Hematopoietic multipotent progenitor cell treated with erythropoietin and hydrocortisone succinate and interleukin-3 and kit ligand, for 4 days (in vitro differentiated cells): ENCODE data around the gene GNS.
"Not testable (repeated sequence)": the region's sequence is repeated elsewhere in the genome, so short reads cannot be mapped to it uniquely, and the experiment has no call there.

Experiments used
- DNase-seq: peaks from one replicate; pipeline ENCODE4 v3.0.0-alpha.2; 2015

The GNS gene

DNA sequence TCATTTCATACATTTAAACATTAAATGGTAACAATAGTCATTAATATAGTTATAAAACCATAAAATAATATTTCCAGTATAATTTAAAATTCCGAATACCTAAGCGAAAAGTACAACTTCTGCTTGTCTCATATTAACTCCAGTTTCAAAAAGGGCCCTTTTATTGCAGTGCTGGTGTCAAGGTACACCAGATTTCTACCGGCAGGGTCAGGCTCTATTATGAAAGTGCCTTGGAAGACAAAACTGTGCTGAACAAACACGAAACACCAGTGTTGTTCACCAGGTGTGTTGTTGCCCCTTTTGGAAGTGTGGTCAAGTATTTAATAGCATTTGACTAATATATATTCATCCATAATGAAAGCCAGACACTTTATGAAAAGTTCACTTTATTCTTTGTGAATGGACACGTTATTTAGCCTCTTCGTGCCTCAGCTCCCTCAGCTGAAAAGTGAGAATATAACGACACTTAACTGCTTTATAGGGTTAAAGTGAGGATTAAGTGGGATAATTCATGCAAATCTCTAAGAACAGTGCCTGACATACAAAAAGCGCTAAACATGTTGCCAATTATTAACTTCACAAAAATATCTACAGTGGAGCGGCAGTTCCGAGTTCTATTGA is 20.3 kb upstream of the GNS start:
- DNase-seq, result no peak

DNA sequence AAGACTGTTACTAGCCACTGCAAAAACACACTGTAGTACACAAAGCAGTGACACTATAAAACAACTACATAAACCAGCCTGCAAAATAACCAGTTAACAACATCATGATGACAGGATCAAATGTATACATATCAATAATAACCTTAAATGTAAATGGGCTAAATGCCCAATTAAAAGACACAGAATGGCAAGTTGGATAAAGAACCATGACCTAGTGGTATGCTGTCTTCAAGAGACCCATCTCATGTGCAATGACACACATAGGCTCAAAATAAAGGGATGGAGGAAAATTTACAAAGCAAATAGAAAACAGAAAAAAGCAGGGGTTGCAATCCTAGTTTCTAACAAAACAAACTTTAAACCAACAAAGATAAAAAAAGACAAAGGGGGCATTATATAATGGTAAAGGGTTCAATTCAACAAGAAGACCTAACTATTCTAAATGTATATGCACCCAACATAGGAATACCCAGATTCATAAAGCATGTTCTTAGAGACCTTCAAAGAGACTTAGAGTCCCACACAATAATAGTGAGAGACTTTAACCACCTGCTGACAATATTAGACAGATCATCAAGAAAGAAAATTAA is 16.0 kb upstream of the GNS start:
- not testable (repeated sequence) for DNase-seq

DNA sequence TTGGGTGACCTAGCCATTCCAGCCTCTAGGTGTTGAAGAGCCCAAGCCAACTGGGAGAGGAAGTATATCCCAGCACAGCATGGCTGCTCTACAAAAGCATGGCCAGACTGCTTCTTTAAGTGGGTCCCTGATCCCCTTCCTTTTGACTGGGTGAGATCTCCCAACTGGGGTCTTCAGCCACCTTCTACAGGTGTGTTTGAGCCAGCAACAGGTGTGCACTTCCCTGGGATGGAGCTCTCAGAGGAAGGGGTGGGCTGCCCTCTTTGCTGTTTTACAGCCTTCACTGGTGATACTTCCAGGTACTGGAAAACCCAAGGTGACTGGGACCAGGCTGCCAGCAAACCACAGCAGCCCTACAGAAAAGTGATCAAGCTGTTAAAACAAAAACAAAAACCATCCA is 14.2 kb upstream of the GNS start:
- no peak for DNase-seq

DNA sequence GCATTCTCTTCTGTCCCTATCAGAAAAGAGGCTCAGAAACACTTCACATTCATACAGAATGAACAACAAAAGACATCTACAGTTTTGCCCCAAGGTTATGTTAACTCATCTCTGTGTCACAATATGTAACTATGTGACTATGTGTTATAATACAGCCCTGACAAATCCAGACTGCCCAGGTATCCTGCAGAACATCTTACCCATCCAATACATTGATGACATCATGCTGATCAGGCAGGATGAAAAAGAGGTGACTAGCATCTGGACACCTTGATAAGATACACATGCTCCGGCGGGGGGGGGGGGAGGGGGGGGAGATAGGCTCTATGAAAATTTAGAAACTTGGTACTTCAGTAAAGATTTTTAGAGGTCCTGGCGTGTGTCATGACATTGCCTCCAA is 8.3 kb upstream of the GNS start:
- no peak for DNase-seq

DNA sequence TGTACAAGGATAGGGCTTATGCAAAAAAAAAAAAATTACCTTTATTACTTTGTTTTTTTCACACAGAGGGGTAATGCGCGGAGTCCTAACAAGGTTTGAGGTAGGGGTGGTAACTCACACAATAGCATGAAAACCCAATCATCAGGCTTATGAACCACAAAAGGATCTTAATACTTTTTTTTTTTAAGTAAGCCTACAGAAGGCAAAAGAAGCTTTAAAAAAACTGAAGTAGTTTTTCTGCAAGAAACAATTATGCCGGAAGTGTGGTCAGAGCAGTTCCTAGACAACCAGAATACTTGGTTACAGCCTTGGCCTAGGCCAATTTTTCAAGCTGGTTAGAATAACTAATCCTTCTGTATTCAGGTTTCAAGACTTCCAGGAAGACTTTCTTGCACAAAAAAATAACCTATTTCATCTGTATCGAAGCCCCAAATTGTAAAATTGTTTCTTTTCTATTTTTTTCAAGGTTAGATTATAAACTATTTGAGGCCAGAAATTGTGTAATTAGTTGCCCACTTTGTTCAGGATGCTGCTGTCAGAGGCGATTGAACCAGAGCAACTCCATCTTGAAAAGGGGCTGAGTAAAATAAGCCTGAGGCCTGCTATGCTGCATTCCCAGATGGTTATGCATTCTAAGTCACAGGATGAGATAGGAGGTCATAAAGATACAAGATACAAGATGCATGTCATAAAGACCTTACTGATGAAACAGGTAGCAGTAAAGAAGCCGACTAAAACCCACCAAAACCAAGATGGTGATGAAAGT is 1.8 kb upstream of the GNS start:
- DNase-seq, result peak; percentile 60

DNA sequence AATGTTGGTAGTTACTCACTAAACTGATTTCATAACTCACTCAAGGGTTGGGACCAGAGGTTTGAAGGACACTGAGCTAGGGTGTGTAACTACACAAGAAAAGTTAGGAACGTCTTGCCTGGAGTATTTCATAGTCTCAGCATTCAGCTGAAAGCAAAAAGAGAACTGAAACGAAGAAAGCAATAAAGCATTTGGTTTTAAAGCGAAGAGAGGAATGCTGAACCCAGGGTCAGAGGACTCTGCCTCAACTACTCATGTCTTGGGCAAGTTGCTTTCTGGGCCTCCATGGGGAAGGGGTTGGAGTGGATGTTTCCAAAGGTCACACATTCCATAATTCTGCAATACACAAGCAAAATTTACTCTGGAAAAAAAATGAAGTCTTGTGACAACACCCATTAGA is 1.4 kb downstream of the GNS start:
- DNase-seq, result no peak

DNA sequence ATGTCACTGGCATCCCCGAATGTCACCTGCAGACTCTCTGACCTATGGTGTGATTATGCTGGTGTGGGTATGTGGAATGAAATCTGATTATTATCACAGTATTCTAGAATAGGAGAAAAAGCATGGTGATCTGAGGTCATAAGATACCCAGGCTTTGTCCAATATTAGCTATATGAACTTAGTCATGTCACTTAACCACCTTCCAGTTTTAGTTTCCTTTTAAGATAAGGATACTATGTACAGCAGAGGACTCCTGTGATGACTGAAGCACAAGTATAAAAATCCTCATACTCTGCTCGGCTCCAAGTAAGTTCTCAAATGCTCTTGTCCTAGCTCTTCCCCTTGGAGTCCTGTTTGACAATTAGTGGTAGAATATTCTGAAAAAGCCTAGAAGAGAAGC is 2.8 kb downstream of the GNS start:
- DNase-seq, result peak; percentile 44

DNA sequence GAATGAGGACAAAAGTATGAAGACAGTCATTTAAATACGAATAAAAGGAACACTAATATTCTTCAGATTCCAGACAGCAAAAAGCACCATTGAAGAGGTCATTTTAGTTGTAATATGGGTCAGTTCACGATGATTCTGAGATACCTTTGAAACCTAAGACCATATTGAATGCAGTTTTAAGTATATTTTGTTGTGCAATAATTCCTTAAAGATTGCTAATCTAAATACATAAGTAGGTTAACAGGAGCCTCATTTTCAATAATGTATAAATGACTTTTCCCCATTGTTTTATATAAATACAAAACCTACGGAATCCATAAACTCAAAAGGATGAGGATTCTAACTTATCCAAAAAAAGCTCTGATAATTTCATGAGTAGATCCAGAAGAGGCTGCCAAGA is 5.8 kb downstream of the GNS start:
- DNase-seq, result no peak

DNA sequence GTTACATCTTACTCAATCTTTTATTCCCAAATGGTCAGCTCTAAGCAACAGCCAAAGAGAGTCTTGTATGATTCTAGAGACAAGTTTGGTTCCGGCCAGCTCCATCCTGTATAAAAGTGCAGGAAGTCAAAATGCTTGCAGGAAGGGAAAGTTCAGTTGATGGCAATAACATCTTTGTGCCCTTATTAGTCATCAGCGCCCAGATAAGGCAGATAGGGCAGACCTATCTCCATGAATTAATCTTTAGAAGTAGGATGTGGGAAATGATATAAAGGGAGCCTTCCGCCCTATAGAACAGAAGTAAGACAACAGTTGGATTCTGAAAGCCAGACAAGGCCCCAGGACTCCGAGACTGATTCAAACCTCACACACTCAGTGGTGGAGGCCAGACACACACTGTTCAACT is 6.4 kb downstream of the GNS start:
- DNase-seq, result peak; percentile 64

DNA sequence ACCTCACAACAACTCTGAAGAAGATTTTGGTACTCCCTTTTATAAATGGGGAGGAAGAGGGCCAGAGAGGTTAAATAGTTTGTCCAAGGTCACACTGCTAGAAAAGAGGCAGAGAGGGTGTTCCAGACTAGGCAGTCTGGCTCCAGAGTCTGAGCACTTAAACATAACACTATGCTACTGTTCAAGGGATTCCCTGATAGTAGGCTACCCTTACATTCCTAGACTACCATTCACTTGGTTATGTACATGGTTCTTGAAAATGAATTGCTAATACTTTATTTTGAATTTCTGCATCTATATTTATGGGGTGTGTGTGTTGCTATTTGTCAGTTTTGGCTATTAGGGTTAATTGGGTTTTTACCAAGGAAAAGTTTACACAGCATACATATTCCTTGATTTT is 7.2 kb downstream of the GNS start:
- DNase-seq, result no peak

DNA sequence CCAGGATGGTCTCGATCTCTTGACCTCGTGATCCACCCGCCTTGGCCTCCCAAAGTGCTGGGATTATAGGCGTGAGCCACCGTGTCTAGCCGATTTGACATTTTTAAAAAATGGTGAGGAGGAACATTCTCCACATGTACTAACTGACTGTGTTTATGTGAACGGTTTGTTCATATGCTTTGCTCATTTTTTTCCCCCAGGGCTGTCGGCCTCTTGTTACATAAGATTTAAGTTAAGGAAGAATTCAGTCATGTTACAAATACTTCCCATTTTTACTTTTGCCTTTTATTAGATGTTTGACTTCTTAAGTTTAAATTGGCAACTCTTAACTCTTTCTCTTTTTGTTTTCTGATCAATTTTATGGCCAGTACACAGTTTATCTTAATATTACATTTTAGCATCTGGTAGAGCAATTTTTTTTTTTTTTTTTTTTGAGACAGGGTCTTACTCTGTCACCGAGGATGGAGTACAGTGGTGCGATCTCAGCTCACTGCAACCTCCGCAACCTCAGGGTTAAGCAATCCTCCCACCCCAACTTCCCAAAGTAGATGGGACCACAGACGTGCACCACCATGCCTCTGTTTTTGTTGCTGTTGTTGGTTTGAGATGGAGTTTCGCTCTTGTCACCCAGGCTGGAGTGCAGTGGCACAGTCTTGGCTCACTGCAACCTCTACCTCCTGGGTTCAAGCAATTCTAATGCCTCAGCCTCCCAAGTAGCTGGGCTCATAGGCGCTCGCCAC is 9.6 kb downstream of the GNS start:
- DNase-seq, result peak; percentile 59

DNA sequence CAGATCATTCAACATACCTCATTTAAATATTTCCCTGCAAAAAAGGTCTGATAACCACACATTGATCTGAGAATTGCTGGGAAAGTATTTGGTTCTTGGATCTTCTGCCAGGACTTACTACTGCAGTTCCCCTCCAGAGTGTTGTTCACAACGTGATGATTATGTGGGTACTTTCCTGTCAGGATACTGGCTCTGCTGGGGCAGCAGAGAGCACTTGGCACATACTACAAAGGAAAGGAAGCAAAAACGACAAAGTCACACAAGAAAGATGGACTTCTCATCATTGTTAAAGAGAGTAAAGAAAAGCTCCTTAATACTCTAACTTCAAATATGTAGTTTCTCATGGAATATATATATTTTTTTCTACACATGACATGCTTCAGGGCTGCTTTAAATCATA is 11.5 kb downstream of the GNS start:
- DNase-seq, result no peak

DNA sequence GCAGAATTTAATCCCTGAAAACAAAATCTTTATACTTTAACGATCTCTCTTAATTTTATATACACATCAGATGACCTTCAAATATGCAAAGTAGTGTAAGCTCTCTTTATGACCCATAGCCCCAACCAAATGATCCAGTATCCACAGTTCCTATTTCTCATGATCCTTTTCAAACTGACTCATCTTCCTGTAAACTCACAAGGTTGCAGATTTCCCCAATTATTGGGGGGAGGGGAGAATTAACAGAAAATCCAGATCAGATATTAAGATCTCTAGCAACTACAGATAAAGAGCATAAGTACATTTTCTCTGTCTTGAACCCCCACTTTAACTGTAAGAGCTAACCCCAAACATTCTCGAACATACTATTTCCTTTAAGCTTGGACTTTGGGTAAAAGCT is 12.5 kb downstream of the GNS start:
- DNase-seq, result no peak

DNA sequence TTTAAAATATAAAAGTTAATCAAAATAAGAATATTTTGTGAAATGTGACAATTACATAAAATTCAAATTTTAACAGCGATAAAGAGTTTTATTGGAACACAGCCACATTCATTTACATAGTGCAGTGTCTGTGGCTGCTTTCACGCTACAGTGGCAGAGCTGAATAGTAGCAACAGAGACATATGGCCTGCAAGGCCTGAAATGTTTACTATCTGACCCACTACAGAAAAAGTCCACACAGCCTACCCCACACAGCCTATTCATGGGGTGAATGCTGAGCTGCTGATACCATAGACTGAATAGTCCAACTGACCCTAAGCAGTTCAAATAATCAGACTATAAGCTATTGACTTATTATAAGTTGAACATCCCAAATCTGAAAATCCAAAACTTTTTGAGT is 13.2 kb downstream of the GNS start:
- DNase-seq, result no peak

DNA sequence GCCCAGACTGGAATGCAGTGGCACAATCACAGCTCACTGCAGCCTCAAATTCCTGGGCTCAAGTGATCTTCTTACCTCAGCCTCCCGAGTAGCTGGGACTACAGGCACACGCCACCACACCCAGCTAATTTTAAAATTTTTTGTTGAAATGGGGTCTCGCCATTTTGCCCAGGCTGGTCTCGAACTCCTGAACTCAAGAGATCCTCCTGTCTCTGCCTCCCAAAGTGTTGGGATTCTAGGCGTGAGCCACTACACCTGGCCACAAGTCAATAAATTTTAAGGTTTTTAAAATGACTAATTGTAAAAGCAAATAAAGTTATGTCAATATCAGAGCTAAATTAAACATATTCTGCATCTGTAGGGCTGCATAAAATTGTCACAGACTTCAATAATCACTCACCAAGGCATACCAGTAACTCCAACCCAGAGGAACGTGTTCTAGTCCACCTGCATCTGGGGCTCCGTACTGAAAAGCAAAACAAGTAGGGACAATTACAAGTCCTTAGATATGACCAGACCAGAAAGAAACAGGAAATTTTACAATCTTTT is 13.9 kb downstream of the GNS start:
- DNase-seq, result no peak

DNA sequence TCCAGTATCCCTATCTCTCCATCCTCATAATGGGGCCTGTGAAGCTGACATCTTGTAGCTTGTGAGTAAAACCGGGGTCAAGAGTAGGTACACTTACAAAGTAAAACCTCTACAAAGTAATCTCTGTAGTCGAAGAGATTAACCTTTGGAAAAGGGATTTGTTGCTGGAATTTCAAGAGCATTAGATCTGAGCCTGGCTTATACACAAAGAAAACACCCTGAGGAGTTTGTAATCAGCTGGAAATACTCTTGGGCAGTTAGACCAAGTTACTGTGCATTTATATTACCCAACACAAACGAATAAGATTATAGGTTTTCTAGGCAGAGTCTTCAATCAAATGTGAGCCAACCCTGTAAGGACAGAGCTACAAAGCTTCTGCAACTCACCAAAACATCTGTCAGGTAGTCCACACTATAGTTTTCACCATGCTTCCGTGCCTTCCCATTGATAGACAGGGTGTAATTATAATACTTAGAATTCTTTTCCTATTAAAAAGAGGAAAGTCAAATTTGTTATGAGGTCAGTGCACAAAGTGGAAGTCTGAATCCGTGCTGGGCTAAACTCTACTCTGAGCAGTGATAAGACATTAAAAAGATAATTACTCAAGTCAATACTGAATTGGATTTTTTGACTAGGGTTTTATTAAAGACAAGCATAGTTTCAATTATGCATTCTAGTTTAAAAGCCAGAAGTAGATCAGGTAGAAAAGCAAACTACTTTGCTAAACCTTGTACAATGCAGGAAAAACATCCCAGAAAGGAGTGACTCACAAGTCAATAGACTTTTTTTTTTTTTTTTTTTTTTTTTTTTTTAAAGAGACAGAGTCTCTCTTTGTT is 14.6 kb downstream of the GNS start:
- DNase-seq, result no peak

DNA sequence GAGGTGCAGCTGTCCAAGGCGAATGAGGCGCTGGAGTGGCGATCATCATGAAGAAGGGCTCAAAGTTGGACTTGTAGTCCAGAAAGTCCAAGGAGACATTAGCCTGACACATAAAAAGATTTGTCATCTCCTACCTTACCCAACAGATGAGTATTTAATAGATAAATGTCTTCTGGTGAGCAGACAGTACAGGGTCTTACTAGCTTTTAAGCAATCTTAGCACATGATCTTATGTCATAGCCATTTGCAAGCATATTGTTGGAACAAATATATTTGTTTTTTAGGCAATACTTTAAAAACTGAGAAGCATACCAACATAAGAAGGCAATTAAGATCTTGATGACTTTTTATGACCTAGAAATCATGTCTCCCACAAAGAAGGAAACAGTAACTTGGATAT is 16.0 kb downstream of the GNS start:
- no peak for DNase-seq

DNA sequence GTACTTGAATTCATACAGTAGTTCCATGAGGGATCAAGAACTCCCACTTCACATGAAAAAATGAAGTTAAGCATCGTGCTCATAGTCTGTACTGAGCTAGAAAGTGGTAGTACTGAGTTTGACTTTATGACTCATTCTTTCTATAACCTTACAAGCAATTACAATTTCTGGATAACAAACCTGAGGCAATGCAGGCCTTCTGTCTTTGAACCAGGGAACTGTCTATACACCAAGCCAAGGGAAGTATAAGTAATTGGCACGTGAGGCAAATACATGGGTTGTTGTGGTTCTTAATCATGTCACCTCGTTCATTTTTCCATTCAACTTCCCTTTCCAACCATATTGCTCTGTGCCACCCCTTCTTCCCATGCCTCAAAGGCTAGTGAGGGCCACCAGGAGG is 16.8 kb downstream of the GNS start:
- no peak for DNase-seq

DNA sequence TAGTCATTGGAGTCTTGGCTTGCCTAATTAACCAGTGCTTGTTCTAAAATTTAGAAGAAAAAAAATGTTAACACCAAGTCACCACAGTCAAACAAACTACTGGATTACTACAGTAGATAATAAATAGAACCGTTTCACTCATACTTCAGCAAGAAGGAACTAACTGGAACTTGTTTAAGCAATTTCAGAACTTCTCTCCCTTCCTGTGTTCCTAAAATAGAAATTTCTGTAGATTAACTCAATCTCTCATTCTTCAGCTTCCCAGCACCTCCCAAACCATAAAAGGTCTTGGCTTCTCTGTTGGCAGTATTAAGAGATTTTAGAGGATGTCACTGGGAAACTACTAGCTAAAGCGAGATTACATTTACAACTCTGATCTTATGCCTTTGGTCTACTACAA is 18.6 kb downstream of the GNS start:
- DNase-seq, result no peak

DNA sequence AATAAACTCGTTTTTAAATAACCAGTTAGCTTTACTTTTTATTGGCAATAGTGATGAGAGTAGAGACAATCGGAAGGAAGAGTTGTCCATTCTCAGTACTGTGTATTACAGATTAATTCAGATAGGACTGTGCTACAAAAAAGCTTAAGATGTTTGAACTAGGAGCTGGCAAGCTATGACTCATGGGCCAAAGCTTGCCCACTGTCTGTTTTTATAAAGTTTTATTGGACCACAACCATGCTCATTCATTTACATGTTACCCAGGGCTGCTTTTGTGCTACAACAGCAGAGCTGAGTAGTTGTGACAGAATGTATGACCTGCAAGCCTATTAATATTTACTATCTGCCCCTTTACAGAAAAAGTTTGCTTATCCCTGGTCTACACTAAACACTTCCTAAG is 19.4 kb downstream of the GNS start:
- no peak for DNase-seq

DNA sequence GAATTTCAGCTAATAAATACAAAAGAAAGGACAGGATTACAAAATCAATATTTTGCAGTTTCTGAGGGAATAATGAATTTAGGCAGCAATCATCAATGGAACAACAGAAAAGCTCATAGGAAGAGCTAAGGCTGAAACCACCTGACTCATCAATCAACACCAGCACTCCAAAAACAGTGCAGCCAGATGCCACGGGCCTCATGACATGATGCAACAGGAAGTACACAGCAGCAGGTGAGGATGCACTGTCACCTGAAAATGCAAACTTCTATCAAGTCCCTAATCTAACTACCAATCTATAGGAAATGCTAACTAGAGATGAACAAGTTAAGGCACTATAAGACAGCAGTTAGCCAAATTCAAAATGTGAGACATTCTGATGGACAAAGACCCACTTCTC is 21.7 kb downstream of the GNS start:
- DNase-seq, result no peak

DNA sequence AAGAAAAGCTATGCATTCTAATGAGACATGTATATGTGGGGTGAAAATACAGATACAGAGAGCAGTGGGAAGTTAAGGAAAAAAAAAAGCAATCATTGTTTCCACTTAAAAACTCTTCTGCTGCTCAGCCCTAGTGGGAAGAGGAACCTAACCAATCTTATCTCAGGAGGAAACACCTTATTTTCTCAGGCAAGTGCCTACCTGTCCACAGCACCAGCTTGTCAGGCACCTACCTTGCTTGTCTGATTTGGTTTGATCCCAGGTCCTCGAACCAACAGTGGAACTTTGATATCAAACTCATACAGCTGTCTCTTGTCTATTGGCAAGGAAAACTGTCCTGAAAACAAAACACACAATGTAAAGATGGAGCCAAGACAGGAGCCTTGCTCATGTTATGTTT is 22.4 kb downstream of the GNS start:
- DNase-seq, result no peak

DNA sequence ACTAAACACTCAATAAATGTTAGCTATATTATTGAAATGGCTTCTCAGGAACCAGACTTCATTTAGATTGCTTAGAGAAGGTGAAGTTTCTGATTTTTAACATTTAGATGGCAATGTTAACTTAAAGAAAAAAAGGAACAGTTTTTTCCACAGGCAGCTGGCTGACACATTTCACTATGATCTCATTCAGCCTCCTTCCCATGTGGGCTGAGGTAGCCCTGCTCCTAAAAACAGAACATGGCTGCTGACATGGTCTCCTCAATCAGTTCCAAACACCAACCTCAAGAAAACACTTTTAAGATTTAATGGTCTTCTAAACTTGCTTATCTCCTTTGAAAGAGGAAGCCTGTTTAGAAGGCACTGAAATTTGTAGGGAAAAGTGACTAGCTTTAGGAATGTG is 23.8 kb downstream of the GNS start:
- DNase-seq, result no peak
